HG02571 (cell line): ENCODE results near the gene PTPRZ1.

ENCODE experiments used
- ATAC-seq: cut with Tn5 transposase; IDR thresholded peaks from one replicate; pipeline ENCODE4 v1.9.1; 2021; ENCODE audit warnings: mild to moderate bottlenecking, moderate library complexity; ENCODE audit not compliant: unreplicated experiment

The PTPRZ1 gene

DNA sequence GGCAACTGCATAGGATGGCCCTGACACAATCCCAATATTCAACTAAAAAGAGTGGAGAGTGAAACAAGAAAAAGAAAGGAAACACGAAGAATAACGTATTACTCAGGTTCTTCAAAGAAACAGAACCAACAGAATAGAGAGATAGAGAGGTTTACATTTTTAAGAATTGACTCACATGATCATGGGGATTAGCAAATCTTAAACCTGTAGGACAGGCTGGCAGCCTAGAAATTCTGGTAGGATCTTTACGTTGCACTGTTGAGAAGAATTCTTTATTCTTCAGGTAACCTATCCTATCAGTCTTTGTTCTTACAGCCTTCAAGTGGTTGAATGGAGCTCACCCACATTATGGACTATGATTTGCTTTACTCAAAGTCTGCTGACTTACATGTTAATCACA lies 167.2 kb downstream of the PTPRZ1 start:
- ATAC-seq: no peak

DNA sequence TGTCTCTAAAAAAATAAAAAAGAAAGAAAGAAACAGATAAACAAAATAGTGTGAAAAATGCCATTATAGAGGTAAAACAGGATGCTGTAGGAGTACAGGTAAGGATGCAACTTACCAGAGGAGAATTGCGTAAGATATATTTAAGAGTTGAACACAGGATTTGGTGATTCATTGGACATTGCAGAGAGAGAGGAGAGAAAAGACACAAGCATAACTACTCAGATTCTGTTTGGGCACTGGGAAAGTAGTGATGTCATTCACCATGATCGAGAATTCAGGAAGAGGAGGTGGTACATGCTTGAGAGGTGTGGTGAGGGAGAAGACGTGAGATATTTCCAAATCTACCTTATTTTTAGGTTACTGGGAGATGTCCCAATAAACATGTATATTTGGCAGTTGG lies 173.4 kb downstream of the PTPRZ1 start:
- no peak for ATAC-seq

DNA sequence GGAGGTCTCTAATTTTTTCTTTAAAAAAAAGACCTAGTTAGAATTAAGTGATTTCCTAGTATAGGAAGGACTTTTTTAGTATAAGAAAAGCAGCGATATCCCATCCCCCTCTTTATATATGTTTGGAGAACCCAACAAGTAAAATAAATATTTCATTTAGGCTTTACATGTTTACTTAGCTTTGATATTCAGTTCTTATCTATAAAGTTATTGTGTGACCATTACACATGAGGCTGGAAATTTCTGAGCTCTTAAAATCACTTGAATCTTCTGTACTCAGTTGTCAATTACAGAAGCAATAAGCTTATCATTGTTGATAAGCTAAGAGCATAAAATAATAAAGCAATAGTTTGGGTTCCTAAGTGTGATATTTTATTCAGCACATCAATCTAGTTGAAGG lies 181.4 kb downstream of the PTPRZ1 start:
- no peak for ATAC-seq

DNA sequence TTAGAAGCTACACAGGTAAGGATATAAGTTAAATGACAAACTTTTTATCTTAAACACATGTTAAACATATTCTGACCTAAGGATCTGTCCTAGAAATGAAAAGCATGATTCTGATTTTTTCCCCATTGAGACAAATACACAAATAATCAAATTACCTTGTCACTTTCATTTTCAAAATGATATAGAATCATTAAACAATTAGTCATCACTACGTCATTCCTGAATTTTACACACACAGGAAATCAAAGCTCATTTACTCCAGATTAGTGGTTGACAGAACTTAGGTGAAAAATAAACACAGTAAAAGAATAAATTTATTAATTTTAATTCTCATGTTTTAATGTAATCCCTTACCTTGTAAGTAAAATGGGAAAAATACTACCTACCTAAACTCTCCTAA lies 182.1 kb downstream of the PTPRZ1 start:
- ATAC-seq: no peak

DNA sequence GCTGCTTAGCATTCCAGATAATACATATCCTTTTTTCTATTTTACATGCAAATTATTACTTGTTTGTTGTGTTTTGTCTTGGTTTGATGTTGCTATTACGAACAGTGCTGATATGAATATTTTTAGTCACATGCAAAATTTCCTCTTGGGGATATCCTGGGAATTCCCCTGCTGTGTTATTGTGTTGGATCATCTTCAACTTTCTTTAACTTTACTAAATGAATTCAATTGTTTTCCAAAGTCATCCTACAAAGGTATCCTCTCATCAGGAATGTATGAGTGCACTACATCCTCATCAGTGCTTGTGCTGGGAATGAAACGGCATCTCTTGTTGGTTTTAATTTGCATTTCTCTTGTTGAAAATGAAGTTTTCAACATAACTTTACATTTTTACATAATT lies 184.0 kb downstream of the PTPRZ1 start:
- no peak for ATAC-seq

DNA sequence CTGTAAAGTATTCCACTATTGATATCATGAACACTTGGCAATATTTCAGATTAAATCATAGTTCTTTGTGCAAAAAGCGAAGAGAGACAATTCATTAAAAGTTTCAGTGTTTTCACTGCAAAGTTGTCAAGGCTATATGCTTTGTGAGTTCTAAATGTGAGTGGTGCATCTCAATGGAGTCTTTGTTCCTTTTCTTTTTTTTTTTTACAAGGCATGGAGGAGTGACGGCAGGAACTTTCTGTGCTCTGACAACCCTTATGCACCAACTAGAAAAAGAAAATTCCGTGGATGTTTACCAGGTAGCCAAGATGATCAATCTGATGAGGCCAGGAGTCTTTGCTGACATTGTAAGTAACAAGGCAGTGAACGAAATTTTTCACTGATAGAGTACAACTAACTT lies 186.6 kb downstream of the PTPRZ1 start:
- ATAC-seq: no peak

DNA sequence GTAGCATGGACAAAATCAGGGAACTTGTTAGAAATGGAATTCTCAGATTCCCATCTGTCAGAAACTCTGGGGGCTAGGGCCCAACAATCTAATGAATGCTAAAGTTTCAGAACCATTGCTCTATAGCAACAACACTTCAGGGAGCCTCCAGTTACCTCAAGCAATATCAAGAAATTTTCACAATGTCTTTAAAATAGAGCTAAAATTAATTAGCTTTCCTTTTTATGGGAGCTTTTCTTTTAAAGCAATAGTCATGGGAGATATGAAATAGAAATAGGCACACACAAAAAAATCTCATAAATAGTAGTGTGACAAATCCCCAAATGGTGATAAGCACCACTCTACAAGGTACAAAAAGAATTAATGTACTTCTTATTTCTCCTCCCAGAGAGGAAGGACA lies 190.2 kb downstream of the PTPRZ1 start:
- no peak for ATAC-seq

DNA sequence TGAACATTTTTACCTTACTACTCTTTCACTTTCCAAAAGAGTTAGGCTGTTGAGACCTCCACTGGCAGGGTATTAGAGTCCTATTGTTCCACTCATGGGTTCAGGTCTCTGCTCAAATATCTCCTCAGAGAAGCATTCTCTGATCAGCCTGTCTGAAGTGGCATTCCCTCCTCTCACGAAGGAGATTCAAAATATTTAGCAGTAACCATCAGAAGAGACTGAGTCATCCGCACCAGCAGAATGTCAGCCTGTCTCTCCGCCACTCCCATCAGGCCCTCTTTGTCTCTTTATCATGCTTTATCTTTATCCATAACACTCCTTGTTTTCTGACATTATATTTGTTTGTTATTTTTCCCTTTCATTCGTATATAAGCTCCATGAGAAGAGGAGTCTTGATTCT lies 192.0 kb downstream of the PTPRZ1 start:
- no peak for ATAC-seq

DNA sequence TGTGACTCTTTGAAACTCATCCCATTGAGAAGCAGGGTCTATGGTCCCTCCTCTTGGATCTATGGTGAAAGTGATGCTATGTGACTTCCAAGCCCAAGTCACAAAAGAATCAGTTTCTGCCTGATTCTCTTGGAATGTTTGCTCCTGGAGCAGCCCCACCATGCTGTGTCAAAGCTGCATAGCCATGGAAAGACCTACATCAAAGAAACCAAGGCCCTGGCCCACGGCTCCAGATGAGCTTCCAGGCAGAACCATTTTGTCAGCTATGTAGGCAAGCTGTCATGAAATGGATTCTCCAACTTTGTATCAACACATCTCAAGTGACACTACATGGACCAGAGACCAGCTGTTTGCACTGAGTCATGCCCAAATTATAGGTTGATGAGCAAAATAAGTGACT lies 194.1 kb downstream of the PTPRZ1 start:
- no peak for ATAC-seq

DNA sequence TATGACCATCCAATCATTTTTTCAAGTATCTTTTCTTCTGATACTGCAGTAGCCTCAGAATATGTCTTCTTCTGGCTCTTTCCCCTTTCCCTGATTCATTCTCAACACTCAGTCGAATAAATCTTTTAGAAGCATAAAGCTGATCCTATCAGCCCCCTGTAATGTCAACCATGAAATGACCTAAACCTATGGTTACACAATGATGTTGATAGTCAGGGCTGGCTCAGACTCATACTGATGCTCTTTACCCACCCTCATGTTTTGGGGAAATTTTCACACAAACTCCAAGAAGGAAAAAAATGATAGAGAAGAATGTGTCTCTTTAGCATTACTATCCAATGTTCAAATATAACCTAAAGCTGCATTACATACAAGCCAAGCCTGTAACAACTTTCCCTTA lies 195.1 kb downstream of the PTPRZ1 start:
- ATAC-seq: no peak

DNA sequence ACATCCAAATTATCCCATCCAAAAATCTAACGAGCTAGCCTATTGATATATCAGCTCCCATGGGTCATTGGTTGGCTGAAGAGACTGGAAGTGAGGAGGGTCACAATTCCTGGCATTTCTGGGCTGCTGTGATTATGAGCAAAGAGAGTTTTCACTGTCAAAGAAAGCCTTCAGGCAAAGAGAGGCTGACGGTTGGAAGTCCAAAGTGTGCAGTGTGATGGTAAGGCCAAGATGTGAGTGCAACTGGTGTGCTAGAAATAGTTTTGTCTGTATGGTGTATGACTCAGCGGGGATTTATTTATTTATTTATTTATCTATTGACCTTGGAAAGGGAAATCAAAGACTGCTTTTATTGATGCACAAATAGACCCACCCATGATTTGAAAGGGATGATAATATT lies 196.0 kb downstream of the PTPRZ1 start:
- no peak for ATAC-seq

DNA sequence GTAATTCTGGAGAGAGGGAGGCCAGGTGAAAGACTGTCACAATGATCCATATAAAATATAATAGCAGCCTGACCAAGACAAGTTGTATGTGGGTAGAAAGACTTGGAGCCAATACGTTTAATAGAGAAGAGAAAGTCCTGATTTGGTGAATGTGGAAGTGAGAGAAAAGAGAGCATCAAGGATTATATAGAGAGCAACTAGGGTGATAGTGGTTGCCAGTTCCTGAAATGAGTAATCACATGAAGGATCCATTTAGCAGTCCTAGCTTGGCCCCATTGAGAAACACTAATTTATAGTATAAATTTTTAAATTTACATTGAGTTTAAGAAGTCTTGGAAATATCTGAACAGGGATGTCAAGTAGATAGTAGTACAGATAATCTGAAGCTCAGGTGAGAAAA lies 197.1 kb downstream of the PTPRZ1 start:
- ATAC-seq: no peak

DNA sequence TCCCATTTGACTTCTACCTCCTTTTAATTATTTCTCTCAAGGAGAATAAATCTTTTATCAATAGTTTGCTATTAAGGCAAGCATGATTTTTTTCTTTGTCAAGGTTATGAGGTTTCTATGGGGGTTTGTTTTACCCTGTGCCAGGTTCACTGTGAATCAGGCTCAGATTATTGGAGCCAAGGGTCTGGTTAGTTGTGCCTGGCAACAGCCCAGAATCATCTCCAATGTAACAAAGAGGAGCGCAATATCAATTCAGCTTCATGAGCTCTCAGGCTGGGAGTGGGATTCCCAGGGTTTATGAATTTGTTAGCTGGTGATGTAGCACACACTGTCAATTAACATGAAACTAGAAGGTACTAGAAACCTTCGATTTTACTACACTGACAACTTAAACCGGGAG lies 197.9 kb downstream of the PTPRZ1 start:
- ATAC-seq: no peak

DNA sequence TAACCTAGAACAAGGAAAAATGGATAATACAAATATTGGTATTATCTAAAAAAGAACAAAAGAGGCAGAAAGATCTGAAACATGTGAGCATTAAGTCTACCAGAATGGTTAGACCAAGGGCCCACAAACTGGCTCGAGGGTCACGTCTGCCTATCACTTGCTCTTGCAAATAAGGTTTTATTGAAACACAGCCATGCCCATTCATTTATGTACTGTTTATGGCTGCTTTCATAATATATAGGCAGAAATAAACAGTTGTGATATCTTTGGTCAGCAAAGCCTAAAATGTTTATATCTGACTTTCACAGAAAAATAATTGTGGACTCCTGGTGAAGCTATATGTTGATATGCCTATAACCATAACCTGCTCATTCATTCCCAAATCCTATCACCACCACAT lies 199.3 kb downstream of the PTPRZ1 start:
- ATAC-seq: no peak

DNA sequence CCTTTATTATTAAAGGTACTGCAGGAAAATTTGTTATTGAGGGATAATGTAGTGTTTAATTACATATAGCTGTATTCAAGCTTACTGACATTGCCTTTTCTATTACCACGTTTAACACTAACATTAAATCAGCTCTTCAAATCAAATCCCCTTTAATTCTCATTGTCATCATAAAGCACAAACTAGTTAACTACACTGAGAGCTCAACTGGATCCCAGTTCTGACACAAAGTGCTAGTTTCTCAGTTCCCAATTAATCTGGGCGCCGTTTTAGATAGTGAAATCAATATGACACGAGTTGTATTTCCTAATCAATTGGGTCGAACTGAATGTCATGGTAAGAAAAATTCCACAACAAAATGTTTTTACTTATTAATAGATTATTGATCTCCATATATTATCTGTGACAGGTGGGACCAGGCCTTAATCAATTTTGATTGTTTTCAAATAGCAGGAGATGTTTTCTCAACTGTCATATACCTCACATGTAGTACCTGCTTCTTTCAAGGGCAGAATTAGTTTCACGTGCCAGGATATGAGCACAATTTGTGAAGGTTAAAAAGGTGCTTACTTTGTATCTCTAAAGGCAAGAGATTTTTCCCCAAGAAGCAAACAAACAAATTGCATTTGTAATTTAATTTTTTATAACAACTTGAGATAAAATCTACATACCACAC lies 200.1 kb downstream of the PTPRZ1 start:
- no peak for ATAC-seq

DNA sequence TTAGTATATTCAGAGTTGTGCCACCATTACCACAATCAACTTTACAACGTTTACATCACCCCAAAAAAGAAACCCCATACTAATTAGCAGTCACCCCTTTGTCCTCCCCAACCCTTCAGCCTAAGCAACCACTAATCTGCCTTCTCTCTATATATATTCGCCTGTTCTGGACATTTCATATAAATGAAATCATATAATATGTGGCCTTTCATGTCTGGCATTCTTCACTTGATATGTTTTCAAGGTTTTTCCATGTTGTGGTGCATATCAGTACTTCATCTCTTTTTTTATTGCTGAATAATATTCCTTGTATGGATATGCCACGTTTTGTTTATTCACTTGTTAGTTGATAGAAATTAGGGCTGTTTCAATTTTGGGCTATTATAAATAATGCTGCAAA lies 200.7 kb downstream of the PTPRZ1 start:
- no peak for ATAC-seq

DNA sequence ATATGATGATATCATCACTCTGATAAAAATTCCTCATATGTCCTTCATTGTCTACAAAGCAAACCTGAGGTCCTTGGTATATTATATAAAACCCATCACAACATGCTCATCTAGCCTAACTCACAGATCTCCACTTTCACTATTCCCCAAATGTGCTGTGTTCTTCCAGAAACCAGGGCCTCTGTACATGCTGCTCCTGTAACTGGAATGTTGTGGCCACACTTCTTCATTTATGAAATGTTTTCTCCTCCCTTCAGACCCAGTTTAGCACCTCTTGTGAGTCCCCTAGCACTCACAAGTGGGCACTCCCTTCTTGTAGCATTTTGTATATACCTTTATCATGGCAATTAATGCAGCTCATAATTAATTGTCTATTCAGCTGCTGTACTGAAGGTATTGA lies 209.2 kb downstream of the PTPRZ1 start:
- ATAC-seq: no peak

DNA sequence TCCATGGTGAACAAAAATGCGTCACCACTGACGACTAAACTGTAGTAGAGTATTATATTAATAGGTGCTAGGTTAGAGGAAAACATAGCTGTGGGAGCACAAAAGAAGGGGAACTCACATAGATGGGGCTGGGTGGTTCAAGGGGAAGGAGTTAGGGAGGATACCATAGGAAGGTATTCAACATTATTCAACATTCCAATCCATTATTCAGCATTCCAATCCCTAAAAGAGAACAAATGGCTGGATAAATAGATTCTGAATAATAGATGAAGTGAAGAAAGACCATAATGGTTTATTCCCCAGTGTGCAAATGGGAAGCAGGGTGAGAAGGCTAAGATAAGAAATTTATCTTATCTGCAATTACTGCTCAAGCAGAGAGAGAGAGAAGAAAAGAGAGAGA lies 209.7 kb downstream of the PTPRZ1 start:
- no peak for ATAC-seq

DNA sequence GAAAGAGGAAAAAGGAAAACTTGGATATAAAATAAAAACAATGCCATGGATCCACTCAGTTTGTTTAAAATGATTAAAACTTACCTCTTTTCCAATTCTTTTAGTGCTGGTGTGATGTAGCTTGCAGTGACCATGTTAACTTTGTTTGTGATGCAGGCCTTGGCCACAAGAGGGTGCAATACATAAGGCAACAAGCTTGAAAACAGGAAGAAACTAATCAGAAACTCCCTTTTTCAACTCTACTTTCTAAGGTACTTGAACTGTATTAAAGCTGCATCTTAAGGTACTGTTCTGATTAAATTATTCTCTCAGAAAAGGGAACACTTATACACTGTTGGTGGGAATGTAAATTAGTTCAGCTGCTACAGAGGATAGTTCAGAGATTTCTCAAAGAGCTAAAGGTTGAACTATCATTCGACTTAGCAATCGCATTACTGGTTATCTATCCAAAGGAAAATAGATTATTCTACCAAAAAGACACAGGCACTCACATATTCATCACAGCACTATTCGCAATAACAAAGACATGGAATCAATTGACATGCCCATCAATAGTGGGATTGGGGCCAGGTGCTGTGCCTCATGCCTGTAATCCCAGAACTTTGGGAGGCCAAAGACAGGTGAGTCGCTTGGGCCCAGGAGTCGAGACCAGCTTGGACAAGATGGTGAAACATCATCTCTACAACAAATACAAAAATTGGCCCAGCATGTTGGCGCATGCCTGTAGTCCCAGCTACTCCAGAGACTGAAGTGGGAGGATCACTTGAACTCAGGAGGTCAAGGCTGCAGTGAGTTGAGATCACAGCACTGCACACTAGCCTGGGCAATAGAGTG lies 220.2 kb downstream of the PTPRZ1 start:
- peak; percentile 89 for ATAC-seq

DNA sequence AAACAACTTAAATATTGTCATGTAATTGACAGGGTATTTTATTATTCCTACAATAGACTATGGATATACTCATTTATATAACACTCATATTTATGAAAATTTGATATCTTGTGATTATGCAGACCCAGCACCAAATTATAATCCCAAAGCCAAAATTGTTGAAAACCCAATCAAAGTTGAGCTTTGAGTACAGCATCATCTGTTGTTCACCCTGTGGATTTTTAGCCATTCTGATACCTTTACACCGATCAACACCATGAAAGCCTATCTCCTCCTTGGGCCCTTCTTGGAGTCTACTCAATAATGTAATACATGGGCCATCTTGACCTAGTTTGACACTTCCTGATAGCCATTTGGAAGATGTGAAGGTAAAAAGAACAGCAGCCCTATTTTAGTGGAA lies 221.6 kb downstream of the PTPRZ1 start:
- ATAC-seq: no peak

DNA sequence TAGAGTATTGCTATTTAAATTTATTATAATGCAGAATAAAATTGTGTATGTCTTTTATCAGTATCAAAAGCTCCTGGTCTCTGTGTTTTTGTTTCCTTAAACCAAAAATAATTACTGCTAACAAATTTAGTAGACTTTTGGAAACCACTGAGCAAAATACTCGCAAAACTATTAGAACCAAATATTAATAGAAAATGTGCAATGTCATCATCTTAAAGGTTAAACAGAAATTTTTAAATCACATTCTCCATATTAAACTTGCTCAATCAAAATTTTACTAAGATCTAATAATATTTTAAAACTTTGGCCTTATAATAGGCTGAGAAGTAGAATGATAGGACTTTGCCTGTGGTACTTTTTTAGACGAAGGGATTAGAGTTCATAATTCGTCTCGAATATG lies 222.7 kb downstream of the PTPRZ1 start:
- no peak for ATAC-seq

DNA sequence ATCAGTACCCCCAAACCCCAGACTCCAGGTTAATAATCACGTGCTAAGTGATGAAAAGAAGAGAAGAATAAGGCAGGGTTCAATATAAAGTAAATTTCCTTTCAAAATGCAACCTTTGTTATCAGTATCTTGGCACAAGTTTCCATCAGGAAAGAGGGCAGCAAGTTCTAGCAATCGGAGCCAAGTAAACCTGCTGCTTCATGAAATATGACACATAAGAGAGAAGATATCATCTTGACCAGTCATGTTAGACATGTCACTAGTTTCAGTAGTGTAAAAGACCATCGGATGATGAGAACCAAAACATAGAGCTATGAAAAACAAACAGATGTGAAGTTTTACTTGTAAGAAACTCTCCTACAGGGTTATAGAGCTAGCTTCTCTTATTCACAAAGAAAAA lies 227.1 kb downstream of the PTPRZ1 start:
- no peak for ATAC-seq

DNA sequence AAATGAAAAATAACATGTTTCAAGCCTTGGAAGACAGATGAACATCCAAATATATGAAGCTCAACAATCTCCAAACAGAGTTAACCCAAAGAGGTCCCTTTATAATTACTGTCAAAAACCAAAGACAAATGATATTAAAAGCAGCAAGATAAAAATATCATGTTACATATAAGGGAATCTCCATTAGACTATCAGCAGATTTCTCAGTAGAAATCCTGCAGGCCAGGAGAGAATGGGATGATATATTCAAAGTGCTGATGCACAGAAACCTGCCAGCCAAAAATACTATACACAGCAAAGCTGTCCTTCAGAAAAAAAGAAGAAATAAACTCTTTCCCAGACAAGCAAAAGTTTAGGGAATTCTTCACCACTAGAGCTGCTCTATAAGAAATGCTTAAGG lies 230.1 kb downstream of the PTPRZ1 start:
- no peak for ATAC-seq
